HG03520 (cell line): ENCODE measurements around the gene PPP2R5B.

Experiments
- ATAC-seq: cut with Tn5 transposase; IDR thresholded peaks from one replicate; pipeline ENCODE4 v1.9.1; 2021; ENCODE audit warnings: mild to moderate bottlenecking, moderate library complexity; ENCODE audit not compliant: unreplicated experiment

The PPP2R5B gene

DNA sequence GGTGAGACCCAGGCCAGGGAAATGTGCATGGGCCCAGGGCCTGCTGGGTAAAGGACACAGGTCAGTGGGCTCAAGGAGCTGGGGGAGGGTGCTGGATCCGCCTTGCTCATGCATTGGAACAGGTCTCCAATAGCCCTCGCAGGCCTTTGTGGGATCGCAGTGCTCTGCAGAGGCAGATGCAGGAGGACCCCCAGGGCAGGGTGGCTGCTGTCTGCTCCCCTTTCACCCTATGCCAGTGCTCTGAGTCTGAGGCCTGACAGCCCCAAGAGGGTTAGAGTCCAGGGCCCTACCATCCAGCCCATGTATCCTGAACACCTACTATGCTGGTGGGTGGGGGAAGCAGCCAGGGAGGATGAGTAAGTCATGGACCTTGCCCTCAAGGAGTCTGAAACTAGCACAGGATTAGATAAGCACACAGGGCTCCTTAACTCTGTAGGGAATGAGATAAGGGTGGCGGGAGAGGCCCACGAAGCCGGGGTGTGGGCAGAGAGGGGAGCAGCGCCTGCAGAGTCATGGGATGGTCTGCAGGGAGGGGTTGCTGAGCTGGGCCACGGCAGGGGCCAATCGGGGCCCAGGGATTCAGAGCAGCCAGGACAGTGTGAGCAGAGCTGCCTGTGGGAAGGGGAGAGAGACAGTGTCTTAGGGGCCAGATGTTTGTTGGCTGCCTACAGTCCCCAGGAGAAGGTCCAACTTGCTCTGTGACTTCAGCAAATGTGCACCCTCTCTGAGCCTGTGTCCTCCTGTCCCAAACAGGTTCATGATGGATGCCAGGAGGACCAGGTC is 35.6 kb upstream of the PPP2R5B start:
- no peak for ATAC-seq

DNA sequence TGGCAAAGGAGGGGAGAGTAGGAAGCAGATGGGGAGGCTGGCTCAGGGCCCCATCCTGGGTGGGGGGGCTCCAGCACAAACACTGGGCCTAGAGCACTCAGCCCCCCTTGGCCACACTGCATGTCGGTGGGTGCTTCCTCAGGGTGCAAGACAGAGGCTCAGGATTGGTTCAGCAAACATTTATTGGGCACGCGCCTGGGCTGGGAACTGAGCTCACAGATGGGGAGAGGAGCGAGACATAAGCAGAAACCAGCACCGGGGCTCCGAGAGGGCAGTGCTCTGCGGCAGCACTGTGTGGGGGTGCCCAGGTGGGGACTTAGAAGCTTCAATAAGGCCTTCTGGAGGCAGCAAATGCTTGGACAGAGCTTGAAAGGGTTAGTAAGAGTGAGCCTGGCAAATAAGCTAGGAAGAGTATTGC is 34.0 kb upstream of the PPP2R5B start:
- ATAC-seq = no peak

DNA sequence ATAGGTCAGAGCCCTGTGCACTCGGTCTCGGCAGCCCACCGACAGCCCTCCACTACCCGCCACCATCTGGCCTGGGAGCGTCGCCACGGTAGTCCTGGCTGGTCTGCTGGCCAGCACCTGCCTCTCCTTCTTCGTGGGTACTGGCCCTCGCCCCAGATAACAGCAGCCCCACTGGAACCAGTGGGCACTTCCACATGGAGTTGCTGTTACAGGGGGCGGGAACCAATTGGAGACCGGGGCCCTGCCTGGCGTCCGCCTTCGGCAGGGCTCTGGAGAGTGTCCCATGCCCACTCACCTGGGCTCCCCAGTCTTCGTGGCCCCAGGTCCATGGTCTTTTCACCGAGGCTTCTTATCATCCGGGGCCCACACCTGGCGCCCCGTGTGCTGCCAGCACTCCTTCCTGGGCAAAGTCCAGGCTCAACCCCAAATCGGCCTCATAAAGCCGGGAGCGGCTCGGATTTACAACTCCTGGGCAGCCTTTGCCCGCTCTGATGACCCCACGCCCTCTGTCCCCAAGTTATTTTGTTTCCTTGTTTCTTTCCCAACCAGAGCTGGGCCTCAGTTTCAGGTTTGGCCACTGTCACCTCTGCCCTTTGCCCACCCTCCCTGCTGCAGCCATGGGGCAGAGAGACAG is 33.2 kb upstream of the PPP2R5B start:
- no peak for ATAC-seq

DNA sequence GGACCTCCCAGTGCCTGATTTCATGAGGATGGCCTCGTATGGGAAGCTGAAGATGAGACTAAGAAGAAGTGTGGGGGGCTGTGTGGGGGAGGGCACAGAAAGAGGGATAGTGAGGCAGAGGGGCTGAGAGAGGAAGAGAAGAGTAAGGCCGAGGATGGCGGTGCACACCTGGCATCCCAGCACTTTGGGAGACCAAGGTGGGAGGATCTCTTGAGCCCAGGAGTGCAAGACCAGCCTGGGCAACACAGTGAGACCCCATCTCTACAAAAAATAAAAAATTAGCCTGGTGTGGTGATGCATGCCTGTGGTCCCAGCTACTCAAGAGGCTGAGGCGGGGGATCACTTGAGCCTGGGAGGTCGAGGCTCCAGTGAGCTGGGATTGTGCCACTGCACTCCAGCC is 32.6 kb upstream of the PPP2R5B start:
- ATAC-seq = no peak

DNA sequence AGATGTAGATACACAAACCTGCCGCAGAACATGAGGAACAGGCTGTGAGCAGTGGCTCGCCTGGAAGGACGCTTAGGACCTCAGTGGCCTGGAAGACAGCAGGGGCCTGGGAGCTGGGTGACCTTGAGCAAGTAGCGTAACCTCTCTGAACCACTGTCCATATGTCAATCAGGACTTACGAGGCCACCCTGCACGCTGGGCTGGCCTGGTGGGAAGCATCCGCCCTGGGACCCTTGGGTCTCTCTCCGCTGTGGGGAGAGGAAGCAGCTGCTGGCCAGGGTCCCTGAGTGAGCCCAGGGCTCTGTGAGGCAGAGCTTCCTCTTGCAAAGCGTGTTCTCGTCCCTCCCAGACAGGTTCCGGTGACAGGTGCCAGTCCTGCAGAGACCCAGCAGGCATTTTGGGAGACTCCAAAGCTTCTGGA is 32.1 kb upstream of the PPP2R5B start:
- ATAC-seq = no peak

DNA sequence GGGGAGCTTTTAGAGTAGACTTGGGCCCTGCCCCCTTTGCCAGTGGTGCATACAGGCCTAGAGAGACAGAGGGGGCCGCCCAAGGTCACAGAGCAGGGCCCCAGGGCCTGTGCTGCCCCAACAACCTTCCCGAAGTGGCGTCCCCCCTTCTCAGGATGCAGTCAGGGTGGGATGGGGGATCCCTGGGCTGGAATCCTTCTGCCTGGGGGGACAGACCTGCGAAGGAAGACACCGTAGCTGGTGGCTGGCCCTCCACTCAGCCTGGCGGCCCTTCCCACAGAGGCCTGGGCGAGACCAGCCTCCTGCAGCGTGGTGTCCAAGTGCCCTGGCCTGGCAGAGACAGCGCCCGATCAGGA is 31.7 kb upstream of the PPP2R5B start:
- no peak for ATAC-seq

DNA sequence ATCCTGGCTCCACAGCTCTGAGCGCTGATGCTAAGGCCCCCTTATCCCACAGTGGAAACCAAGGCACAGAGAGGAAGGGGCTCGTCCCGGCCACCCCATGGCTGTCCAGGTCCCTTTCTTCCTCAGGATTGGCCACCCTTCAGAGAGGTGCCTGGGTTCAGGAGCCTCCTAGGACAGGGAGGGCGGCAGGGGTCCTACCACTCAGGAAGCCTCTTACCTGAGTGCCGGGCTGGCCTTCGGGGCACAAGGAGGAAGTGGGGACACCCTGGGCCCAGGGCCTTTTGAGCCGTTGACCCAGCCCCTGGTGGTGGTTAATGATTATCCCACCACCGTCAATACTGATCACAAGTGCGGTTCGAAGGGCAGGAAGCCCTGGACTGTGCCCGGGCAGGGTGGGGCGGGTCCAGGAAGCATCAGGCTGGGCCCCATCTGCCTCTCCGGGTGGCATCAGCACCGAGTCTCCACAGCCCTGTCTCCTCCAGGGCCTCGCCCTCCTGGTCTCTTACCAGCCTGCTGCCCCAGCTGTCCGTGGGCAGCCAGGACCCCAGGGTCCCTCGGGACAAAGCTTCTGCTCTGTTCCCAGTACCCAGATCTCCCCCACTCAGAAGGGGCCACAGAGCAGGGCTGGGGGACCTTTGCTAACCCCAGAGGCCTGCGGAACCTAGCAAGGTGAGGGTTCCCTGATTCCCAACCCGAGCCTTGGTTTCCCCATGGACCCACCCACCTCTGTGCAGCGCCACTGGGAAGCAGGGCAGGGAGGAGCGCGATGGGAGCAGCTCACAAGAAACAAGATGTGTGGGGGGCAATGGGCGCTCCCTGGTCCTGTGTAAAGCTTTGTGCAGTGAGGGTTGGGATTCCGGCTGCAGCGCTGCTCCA is 31.1 kb upstream of the PPP2R5B start:
- no peak for ATAC-seq

DNA sequence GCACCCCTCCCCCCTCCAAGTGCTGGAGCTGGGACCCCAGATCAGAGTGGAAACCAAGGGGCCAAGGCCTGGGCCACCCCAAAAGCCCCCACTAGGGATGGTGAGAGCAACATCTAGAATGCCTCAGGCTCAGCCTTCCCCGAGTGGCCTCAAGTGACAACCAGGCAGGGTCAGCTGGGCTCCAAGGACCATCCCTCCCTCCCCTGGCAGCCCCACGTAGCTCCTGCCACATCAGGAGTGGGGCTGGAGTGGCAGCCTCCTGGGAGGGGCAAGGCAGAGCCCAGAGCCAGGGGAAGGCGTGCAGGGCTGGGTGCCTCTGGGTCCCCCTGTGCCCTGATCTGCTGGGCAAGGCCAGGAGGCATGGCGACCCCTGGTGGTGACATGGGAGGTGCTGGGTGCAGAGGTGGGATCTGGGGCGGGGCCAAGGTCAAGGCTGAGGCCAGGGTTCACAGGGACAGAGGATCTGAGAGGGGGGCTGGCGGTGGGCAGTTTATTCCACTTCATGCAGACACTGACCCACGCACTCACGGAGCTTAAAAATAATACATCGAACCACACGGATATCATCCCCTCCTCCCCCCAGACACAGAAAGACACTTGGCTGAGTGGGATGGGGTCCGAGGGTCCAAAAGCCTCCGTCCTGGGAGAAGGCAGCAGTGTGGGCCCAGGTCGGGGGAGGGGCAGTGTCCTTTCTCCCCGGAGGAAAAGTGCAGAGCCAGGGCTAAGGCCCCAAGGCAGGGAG is 30.2 kb upstream of the PPP2R5B start:
- no peak for ATAC-seq

DNA sequence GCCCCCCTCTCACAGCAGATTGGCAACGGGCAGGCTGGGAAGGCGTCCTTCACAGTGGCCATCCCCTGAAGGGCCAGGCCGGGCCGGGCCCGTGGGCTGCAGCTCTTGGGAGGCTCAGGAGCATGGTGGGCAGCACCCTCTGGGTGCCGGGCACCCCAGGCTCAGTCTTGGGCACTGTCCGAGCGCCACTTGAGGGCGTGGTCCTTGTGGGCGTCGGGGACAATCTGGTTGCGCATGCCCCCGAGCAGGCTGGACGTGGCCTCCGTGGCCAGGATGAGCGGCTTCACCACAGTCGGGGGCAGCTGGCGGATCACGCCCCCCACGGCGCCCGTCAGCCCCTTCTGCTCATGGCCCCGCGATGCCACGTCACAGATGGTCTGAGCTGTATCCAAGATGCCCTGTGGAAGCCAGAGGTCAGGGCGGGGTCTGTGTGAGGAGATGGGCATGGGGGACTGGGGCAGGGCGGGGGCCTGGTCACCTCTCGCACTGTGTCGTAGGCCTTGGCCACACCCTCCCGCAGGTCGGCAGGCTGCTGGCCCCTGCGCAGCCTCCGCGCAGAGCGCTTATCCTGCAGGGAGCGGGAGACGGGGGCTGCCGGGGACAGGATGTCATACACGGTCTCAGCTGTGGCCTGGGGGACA is 29.6 kb upstream of the PPP2R5B start:
- no peak for ATAC-seq

DNA sequence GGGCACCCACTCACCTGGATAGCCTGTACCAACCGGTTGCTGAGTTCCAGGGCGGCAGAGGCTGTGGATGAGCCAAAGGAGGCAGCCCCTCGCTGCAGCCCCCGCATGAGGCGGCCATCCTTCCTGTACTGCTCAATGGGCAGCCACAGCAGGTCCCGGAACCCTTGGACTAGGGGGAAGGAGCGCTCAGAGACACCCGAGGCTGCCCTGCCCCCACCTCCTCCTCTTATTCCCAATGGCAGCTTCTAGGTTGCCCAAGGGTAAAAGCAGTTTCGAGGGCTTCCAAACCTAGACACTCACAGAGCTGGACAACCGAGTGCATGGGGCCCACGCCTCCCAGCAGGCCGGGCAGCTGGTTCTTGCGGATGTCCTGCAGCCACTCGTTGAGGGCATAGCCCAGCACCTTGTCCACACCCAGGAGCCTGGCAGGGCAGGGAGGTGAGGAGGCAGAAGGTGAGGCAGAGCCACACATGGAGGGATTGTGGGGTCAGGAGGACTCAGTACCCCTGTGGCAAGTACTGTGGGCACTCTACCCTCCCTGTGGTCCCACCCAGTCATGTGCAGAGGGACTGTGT is 28.0 kb upstream of the PPP2R5B start:
- ATAC-seq = no peak

DNA sequence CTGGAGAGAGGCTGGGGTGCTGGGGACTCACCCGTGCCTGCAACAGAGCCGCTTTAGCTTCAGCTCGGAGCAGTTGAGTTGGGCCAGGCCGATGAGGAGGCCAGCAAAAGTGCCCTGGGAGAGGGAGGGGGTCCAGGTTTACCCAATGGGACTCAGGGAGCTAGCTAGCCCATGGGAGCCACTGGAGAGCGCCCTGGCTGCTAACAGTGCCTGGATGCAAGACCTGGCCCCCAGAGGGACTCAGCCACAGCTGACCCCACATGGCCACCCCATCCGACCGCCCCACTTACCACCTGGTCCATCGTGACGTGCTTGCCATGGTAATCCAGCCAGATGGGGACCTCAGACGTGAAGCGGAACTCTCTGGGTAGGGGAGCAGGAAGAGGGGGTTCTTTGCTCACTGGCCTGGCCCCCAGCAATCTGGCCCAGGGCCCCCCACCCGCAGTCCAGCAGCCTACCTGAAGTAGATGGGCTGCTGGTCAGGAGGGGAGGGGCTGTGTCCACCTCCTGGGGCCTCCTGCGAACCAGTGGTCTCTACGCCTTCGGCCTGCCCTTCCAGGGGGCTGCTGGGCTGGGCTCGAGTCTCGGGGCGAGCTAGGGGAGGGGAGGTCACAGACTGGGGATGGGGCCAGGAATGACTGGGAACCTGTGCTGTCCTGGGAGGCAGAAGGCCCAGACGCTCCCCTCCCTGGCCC is 27.0 kb upstream of the PPP2R5B start:
- ATAC-seq = no peak

DNA sequence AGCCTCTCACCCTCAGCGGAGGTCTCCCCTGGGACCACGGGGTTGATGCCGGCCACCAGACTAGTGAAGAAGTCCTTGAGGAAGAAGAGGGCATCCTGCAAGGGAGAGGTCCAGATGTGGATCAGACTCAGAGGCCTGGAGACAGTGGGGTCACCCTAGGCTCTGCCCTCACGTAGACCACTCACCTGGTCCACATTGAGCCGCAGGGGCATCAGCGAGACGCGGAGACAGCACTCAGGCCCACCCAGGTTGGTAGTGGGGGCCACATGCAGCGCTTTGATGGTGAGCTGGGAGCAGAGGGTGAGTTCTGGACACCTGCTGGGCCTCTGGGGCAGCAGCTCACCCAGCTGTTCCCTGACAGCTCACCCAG is 26.4 kb upstream of the PPP2R5B start:
- no peak for ATAC-seq

DNA sequence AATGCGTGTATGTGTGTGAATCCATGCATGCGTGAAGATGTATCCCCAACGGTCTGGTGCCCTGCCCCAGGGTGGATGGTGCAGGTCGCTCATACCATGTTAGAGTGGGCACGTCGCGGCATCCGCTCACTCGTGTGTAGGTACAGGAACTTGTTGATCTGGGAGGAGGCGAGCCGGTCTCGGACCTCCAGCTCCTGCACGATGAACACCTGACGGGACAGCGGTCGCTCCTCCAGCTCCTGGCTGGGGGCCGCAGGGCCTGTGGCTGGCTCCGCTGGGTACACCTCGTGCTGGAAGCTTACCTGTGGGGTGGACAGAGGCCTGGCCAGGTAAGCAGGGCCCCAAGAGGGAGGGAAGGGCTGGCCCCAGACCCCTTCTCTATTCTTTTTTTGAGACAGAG is 25.9 kb upstream of the PPP2R5B start:
- no peak for ATAC-seq

DNA sequence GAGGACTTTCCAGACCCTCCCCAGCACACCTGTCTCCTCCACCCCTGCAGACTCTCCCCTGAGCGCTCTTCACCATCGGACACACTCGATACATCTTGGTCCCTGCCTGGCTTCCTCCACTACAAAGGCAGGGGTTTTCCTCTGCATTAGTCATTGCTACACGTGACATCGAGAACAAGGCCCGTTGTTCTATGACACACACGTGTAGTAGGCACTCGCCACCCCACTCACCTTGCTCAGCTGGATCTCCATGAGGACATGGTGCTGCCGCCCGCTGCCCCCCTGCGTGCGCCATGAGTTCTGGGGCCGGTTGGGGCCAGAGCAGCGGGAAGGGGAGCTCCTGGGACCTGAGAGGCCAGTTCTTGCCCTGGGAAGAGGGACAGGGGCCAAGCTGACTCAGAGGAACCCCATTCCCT is 24.2 kb upstream of the PPP2R5B start:
- ATAC-seq = no peak

DNA sequence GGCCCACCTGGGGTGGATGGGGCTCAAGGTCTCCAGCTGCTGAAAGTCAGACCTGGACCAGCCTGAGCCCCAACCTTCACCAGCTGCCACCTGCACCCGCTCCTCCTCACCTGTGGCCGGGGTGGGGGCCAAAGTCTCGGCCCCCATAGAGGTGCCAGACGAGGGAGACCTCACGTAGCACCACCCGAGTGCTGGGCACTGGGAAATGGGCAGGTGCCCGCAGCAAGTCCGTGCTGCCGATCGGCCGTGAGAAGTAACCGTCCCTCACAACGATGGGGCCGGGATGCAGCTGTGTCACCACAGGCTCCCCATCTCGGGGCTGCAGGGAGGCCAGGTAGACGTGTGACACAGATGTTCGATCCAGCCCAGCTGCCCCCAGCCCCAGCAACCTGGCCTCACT is 23.7 kb upstream of the PPP2R5B start:
- no peak for ATAC-seq

DNA sequence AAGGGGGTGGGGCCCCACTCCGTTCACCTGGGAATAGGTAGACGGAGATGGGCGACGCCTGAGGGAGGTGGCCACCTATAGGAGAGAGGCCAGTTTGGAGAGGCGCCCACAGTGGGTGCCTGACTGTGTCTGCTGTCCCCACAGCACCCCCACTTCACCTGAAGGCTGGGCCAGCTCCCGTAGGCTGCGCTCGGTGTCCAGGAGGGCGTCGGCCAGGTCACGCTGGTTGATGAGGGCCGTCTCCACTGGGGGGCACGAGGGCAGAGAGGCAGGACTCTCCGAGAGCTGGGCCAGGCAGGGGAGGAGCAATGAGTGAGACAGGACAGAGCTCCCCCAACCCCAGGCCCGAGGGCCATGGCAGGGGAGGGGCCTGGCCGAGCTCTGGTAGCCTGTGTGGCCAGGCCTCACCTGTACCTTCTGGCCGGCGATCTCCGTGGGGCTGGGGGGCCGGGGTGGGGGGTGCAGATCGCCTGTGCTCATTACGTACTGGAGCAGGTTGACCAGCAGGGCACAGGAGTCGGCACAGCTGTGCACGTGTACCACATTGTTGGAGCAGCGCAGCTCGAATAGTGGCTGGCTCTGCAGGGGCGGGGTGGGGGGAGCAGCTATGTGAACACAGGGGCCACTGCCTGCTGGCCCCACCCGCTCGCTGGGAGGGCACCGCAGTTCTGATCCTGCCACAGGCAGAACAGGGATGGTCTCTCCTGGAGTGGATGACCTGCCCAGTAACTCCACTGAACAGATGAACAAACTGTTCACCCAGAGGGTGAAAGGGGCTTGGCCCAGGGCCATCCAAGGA is 22.2 kb upstream of the PPP2R5B start:
- ATAC-seq = no peak

DNA sequence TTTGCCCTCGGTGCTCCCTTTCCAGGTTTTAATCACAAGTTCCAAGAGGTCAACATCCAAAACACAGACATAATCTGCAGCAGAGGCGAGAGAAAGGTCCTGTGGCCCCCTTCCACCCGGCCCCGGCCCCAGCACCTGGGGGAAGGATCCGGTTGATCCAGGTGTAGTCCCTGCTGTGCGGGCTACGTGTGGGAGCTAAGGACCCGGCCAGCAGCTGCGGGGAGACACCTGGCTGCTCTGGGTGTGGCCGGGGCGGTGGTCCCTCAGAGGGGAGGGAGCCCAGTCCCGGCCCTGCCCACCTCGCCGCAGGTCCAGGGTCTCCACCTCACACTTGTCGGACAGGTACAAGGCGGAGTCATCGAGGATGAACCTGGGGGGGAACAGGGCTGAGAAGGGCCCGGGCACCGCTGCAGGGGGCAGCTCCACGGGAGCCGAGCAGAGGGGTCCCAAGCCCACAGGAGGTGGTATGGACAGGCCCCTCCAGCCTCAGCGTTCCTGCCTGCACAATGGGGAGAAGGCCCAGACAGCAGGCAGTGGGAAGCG is 21.1 kb upstream of the PPP2R5B start:
- no peak for ATAC-seq

DNA sequence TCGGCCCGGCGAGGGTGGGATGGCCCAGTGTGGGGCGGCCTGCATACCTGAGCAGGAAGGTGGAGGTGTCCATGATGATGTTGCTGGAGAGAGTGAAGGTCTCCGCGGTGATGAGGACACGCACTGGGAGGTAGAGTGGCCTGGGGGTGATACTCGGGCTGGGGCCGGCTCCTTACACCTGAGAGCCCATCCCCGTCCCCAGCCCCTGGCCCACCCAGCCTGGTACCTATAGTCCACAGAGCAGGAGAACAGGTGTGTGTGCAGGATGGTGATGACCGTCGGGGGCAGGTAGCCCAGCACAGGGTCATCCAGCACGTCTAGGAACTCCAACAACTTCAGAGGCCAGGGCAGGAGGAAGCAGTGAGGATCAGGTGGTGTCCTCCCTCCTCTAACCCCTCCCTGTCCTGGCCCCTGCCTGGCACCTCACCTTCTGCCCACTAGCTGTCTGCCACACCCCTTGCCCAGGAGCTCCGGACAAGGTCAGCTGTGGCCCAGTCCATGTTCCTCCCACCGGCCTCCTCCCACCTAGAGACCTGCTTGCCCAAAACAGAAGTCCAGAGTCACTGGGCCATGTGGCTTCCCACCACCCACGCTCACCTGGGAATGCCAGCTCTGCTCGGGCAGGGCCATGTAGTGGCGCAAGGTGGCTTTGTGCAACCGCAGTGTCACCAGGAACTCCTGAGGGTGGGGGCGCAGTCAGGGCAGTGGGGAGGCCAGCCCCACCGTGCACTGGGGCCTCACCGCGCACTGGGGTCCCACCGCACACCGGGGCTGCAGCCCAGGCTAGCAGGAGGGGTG is 18.8 kb upstream of the PPP2R5B start:
- no peak for ATAC-seq
